Gastroesophageal sphincter (tissue), 3 donors: Measurements from ENCODE around the gene ACTR1A.

ENCODE experiments used
- EP300 ChIP-seq: sonication (generic); formaldehyde crosslinking; IDR thresholded peaks from one replicate; pipeline ENCODE4 v1.6.1; 2017; ENCODE audit warnings: antibody characterized with exemption, mild to moderate bottlenecking
- POLR2A ChIP-seq, 2 donors: fragments of 450-650 bp; IDR thresholded peaks; one replicate each; pipeline ENCODE4 v1.6.1; 2017; ENCODE audit warnings: antibody characterized with exemption in 2 of 2, mild to moderate bottlenecking in 2 of 2, moderate library complexity in 1 of 2
- POLR2AphosphoS5 ChIP-seq: sonication (generic); formaldehyde crosslinking; IDR thresholded peaks from one replicate; pipeline ENCODE4 v1.6.1; 2017; ENCODE audit warnings: antibody characterized with exemption
- TF ChIP-seq, protein P1 (sequence below), 4 experiments: fragments of 200-600 bp in 2 of 4; fragments of 450-650 bp in 2 of 4; sonication (generic) in 1 of 4; IDR thresholded peaks; one replicate each; pipeline ENCODE4 v1.5.1; 2017 to 2019; ENCODE audit warnings: antibody characterized with exemption in 4 of 4, mild to moderate bottlenecking in 2 of 4, moderate library complexity in 2 of 4

GRCh38 chr10:102453502-102453901 is 49.0 kb downstream of the ACTR1A start:
- TF ChIP-seq, protein P1, sequence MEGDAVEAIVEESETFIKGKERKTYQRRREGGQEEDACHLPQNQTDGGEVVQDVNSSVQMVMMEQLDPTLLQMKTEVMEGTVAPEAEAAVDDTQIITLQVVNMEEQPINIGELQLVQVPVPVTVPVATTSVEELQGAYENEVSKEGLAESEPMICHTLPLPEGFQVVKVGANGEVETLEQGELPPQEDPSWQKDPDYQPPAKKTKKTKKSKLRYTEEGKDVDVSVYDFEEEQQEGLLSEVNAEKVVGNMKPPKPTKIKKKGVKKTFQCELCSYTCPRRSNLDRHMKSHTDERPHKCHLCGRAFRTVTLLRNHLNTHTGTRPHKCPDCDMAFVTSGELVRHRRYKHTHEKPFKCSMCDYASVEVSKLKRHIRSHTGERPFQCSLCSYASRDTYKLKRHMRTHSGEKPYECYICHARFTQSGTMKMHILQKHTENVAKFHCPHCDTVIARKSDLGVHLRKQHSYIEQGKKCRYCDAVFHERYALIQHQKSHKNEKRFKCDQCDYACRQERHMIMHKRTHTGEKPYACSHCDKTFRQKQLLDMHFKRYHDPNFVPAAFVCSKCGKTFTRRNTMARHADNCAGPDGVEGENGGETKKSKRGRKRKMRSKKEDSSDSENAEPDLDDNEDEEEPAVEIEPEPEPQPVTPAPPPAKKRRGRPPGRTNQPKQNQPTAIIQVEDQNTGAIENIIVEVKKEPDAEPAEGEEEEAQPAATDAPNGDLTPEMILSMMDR (IDR thresholded peaks at IDR 0.05): no peak
- no peak for TF ChIP-seq POLR2A (IDR thresholded peaks at IDR 0.05)
- no peak for TF ChIP-seq POLR2AphosphoS5
- TF ChIP-seq EP300: no peak
